Fibroblast of skin of back (primary cell): ENCODE results near the gene GOLGA8T. TPM values are rescaled to one million over a fixed set of nuclear protein-coding genes. Genes with fewer than 3 reads are reported as not detected.
A peak's percentile ranks its signal among the peaks of the same experiment; 100 is the strongest.
"Not testable (repeated sequence)": the region's sequence is repeated elsewhere in the genome, so short reads cannot be mapped to it uniquely, and the experiment has no call there.

Experiments used
- DNase-seq: peaks from one replicate; pipeline ENCODE4 v3.0.0-alpha.2; 2013
- polyA plus RNA-seq, 2 experiments: library from polyadenylated mRNA; unstranded; fragments of 120-200 nt; gene quantifications; one replicate each; pipeline ENCODE4 v1.2.1, GENCODE V29; 2013; ENCODE audit not compliant: insufficient read length in 2 of 2

Gene GOLGA8T
- not detected for polyA plus RNA-seq (2013, experiment 1 of 2; ENCODE audit: insufficient read length)
- polyA plus RNA-seq (2013, experiment 2 of 2; ENCODE audit: insufficient read length) = not detected

- DNase-seq = not testable (repeated sequence)
Observed at GRCh38 chr15:30134751-30135150, at the start of gene GOLGA8T. Gene GOLGA8T, plus strand, starts transcription at chr15:30135051. Its CDS starts 98 bp downstream, at chr15:30135149.

- DNase-seq = not testable (repeated sequence)
Observed at GRCh38 chr15:30097827-30098226, 37.0 kb upstream of the GOLGA8T start.

GRCh38 chr15:30102890-30103289 is 32.0 kb upstream of the GOLGA8T start:
- not testable (repeated sequence) for DNase-seq

- not testable (repeated sequence) for DNase-seq
Observed at GRCh38 chr15:30103941-30104507, 30.8 kb upstream of the GOLGA8T start.

- DNase-seq = not testable (repeated sequence)
Observed at GRCh38 chr15:30110591-30110990, 24.3 kb upstream of the GOLGA8T start.

- DNase-seq = peak; percentile 0
Observed at GRCh38 chr15:30130066-30130465, 4.8 kb upstream of the GOLGA8T start.

- not testable (repeated sequence) for DNase-seq
Observed at GRCh38 chr15:30143246-30143645, 8.4 kb downstream of the GOLGA8T start.

- DNase-seq = not testable (repeated sequence)
Observed at GRCh38 chr15:30149891-30150290, 15.0 kb downstream of the GOLGA8T start.

GRCh38 chr15:30162479-30163357 is 27.9 kb downstream of the GOLGA8T start:
- not testable (repeated sequence) for DNase-seq

GRCh38 chr15:30163759-30164158 is 28.9 kb downstream of the GOLGA8T start:
- DNase-seq = not testable (repeated sequence)

GRCh38 chr15:30164257-30164656 is 29.4 kb downstream of the GOLGA8T start:
- not testable (repeated sequence) for DNase-seq

GRCh38 chr15:30167403-30167802 is 32.6 kb downstream of the GOLGA8T start:
- not testable (repeated sequence) for DNase-seq

GRCh38 chr15:30167886-30168285 is 33.0 kb downstream of the GOLGA8T start:
- not testable (repeated sequence) for DNase-seq

- DNase-seq = not testable (repeated sequence)
Observed at GRCh38 chr15:30171452-30171851, 36.6 kb downstream of the GOLGA8T start.

GRCh38 chr15:30173041-30173608 is 38.3 kb downstream of the GOLGA8T start:
- DNase-seq = not testable (repeated sequence)

- DNase-seq = not testable (repeated sequence)
Observed at GRCh38 chr15:30175291-30175690, 40.4 kb downstream of the GOLGA8T start.

- not testable (repeated sequence) for DNase-seq
Observed at GRCh38 chr15:30176613-30177012, 41.8 kb downstream of the GOLGA8T start.

GRCh38 chr15:30179814-30180213 is 45.0 kb downstream of the GOLGA8T start:
- not testable (repeated sequence) for DNase-seq

GRCh38 chr15:30185495-30185894 is 50.6 kb downstream of the GOLGA8T start:
- DNase-seq = not testable (repeated sequence)

- DNase-seq = not testable (repeated sequence)
Observed at GRCh38 chr15:30187429-30187828, 52.6 kb downstream of the GOLGA8T start.

- DNase-seq = not testable (repeated sequence)
Observed at GRCh38 chr15:30189754-30190153, 54.9 kb downstream of the GOLGA8T start.

GRCh38 chr15:30191143-30191542 is 56.3 kb downstream of the GOLGA8T start:
- not testable (repeated sequence) for DNase-seq

- DNase-seq = not testable (repeated sequence)
Observed at GRCh38 chr15:30191639-30192038, 56.8 kb downstream of the GOLGA8T start.
